ENCODE data around the gene MCM9.

Gene MCM9

DNA sequence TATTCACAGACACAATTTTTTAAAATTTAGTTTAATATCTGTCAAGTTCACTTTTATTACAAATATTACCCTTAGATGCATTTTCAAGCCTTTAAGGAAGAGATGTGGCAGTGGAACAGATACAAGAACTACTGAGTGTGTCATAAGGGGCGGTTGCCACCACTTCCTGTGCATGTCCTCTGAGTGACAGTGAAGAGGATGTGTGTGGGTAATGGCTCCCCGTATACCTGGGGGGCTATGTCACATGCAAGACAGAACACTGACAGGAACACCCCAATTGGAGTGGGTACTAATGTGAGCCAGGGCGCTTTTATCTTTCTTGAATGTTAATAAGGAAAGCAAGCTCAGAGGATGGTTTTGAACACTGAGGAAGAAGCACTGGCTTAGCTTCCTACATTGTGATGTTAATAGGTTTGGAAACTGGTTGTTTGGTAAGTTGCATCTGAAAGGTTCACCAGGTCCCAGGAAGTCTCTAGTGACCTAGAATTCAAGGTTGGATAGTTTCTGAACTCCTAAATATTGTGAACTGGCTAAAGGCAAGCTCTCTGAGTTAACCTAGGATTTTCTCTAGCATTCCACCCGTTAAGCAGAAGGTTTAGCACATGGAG lies 124.4 kb downstream of the MCM9 start:
- no peak overlapping the region for H3K4ac ChIP-seq (ENCODE audit: low read depth, low read length)
- H2BK5ac ChIP-seq (ENCODE audit: low read length), result no peak overlapping the region
- no peak overlapping the region for H3K18ac ChIP-seq (ENCODE audit: low read length)
- H3K9ac ChIP-seq (ENCODE audit: low read length), result no peak overlapping the region
- H3K27ac ChIP-seq (ENCODE audit: low read depth, low read length), result no peak overlapping the region
- H3K4me3 ChIP-seq (ENCODE audit: low read length), result no peak overlapping the region
- H3K79me2 ChIP-seq (ENCODE audit: control insufficient read depth, insufficient read depth, low read length), result no peaks in the 10 kb centered on the region
- no CpG with 5 or more reads among the region's 4 CpGs for WGBS (ENCODE audit: extremely low coverage, insufficient coverage, low lambda C conversion rate)
- DNase-seq, result no peak
- no peak overlapping the region for H4K5ac ChIP-seq (ENCODE audit: low read length)
- no peaks in the 10 kb centered on the region for H3K4me1 ChIP-seq (ENCODE audit: control insufficient read depth, low read depth, low read length)
- no peak overlapping the region for H3K56ac ChIP-seq (ENCODE audit: low read length)
- H3K36me3 ChIP-seq (ENCODE audit: control insufficient read depth, insufficient read depth, low read length), result no peaks in the 10 kb centered on the region
- H2BK120ac ChIP-seq (ENCODE audit: low read depth, low read length), result no peak overlapping the region
- no peak overlapping the region for H2BK15ac ChIP-seq (replicated peaks; ENCODE audit: low read depth)
- H4K8ac ChIP-seq (ENCODE audit: low read depth, low read length), result no peak overlapping the region
- no peak overlapping the region for H3K4me2 ChIP-seq (ENCODE audit: low read length)
- no peaks in the 10 kb centered on the region for H3K79me1 ChIP-seq (ENCODE audit: low read length)
- H3K23ac ChIP-seq (ENCODE audit: low read length), result no peak overlapping the region
- H3K27me3 ChIP-seq (ENCODE audit: insufficient read depth, low read length, poor library complexity), result no peaks in the 10 kb centered on the region
- no peak overlapping the region for H2AK5ac ChIP-seq (ENCODE audit: low read length)

DNA sequence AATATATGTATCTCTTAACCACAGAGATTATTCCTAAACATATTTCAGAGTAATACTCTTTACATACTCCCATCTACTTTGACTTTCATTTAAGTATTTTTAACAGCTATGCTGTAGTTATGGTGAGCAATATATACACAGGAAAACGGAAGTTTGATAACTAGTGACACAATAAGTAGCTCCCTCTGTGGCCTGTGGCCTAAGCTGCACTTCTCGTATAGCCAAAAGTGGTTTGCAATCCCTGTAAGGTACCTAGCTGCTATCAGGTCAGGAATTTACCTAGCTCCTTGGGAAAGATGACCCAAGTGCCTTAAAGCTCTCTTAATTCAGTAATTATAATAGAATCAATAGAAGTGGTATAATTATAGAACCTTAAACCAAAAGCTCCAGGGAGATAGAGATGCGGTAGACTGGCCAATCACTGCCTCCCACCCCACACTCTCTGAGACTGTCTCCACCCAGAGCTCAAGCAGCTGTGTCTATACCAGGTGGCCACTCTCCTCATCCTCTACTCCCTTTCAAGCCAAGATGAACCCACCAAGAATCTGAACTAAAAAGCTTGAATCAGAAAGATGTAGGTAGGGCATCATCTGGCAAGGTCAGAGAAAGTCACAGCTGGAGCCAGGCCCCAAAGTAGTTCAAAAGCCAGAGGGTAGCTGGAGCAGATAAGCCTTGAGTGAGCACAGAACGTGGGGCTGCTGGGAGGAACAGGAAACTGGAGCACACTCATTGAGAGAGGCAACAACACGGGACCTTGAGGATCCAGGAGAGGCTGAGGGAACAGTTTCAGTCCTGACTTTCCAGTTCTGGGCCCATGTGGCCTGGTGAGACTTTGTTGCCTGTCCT lies 125.9 kb downstream of the MCM9 start:
- H2AK5ac ChIP-seq (ENCODE audit: low read length), result no peak overlapping the region

DNA sequence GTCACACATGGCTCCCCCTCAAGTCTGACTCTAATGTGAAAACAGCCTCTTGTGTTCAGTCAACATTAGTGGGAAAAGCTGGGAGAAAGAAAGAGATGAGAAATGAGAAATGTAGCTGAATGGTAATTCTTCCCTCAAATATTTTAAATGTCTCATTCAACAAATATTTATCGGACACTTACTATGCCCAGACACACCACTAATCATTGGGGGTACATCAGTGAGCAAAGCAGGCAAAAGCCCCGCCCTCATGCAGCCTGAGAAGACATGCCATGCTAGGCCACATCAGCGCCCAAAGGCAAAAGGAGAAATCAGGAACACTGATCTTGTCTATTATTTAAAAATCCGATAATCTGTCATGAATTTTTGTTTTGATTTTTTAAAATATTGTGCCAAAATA lies 130.9 kb downstream of the MCM9 start:
- H3K4me1 ChIP-seq (ENCODE audit: control insufficient read depth, low read depth, low read length), result no peaks in the 10 kb centered on the region
- no peak for DNase-seq
- no peak overlapping the region for H2AK5ac ChIP-seq (ENCODE audit: low read length)
- no peaks in the 10 kb centered on the region for H3K79me2 ChIP-seq (ENCODE audit: control insufficient read depth, insufficient read depth, low read length)
- H3K27me3 ChIP-seq (ENCODE audit: insufficient read depth, low read length, poor library complexity), result no peaks in the 10 kb centered on the region
- H4K5ac ChIP-seq (ENCODE audit: low read length), result no peak overlapping the region
- no peak overlapping the region for H3K9ac ChIP-seq (ENCODE audit: low read length)
- no peak overlapping the region for H3K18ac ChIP-seq (ENCODE audit: low read length)
- no peak overlapping the region for H3K27ac ChIP-seq (ENCODE audit: low read depth, low read length)
- no peak overlapping the region for H2BK120ac ChIP-seq (ENCODE audit: low read depth, low read length)
- H4K8ac ChIP-seq (ENCODE audit: low read depth, low read length), result no peak overlapping the region
- H2BK5ac ChIP-seq (ENCODE audit: low read length), result no peak overlapping the region
- no peak overlapping the region for H3K4me2 ChIP-seq (ENCODE audit: low read length)
- H3K79me1 ChIP-seq (ENCODE audit: low read length), result no peaks in the 10 kb centered on the region
- H3K36me3 ChIP-seq (ENCODE audit: control insufficient read depth, insufficient read depth, low read length), result no peaks in the 10 kb centered on the region
- no peak overlapping the region for H3K4me3 ChIP-seq (ENCODE audit: low read length)
- H3K4ac ChIP-seq (ENCODE audit: low read depth, low read length), result no peak overlapping the region
- H2BK15ac ChIP-seq (replicated peaks; ENCODE audit: low read depth), result no peak overlapping the region
- no peak overlapping the region for H3K56ac ChIP-seq (ENCODE audit: low read length)
- H3K23ac ChIP-seq (ENCODE audit: low read length), result no peak overlapping the region
- no CpG with 5 or more reads among the region's 4 CpGs for whole genome bisulfite sequencing (ENCODE audit: extremely low coverage, insufficient coverage, low lambda C conversion rate)

More for the DNA sequence above, 125.9 kb downstream of the MCM9 start:
- no peaks in the 10 kb centered on the region for H3K36me3 ChIP-seq (ENCODE audit: control insufficient read depth, insufficient read depth, low read length)
- WGBS (ENCODE audit: extremely low coverage, insufficient coverage, low lambda C conversion rate), result no CpG with 5 or more reads among the region's 5 CpGs
- no peak overlapping the region for H3K4ac ChIP-seq (ENCODE audit: low read depth, low read length)
- no peak overlapping the region for H3K56ac ChIP-seq (ENCODE audit: low read length)
- no peak overlapping the region for H3K23ac ChIP-seq (ENCODE audit: low read length)
- no peaks in the 10 kb centered on the region for H3K27me3 ChIP-seq (ENCODE audit: insufficient read depth, low read length, poor library complexity)
- H2BK15ac ChIP-seq (replicated peaks; ENCODE audit: low read depth), result no peak overlapping the region
- no peak overlapping the region for H4K5ac ChIP-seq (ENCODE audit: low read length)
- no peak for DNase-seq
- H3K79me1 ChIP-seq (ENCODE audit: low read length), result no peaks in the 10 kb centered on the region
- no peak overlapping the region for H3K27ac ChIP-seq (ENCODE audit: low read depth, low read length)
- no peak overlapping the region for H3K4me3 ChIP-seq (ENCODE audit: low read length)
- H3K4me2 ChIP-seq (ENCODE audit: low read length), result no peak overlapping the region
- no peak overlapping the region for H4K8ac ChIP-seq (ENCODE audit: low read depth, low read length)
- H3K79me2 ChIP-seq (ENCODE audit: control insufficient read depth, insufficient read depth, low read length), result no peaks in the 10 kb centered on the region
- no peaks in the 10 kb centered on the region for H3K4me1 ChIP-seq (ENCODE audit: control insufficient read depth, low read depth, low read length)
- no peak overlapping the region for H3K9ac ChIP-seq (ENCODE audit: low read length)
- no peak overlapping the region for H2BK5ac ChIP-seq (ENCODE audit: low read length)
- H2BK120ac ChIP-seq (ENCODE audit: low read depth, low read length), result no peak overlapping the region
- no peak overlapping the region for H3K18ac ChIP-seq (ENCODE audit: low read length)

DNA sequence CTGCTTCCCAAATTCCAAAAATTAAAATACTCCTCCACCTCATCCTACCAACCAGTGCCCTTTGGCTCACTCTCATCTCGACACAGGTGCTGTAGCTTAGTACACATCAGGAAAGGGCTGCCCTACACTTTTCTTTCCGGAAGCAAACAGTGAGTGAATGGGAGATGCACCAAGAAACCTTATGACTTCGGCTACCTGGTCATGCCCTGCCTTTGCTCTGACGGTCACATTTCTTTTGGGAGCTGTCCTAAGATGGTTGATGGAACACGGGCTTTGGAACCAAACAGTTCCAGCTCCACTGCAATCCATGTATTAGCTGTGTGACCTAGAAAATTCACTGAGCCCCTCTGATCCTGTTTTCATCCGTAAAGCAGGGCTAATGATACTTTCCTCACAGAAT lies 133.7 kb downstream of the MCM9 start:
- no peak overlapping the region for H3K23ac ChIP-seq (ENCODE audit: low read length)
- no peak overlapping the region for H3K27ac ChIP-seq (ENCODE audit: low read depth, low read length)
- H2BK5ac ChIP-seq (ENCODE audit: low read length), result no peak overlapping the region
- no peak overlapping the region for H2AK5ac ChIP-seq (ENCODE audit: low read length)
- H2BK120ac ChIP-seq (ENCODE audit: low read depth, low read length), result no peak overlapping the region
- no peak overlapping the region for H3K18ac ChIP-seq (ENCODE audit: low read length)
- H3K4me1 ChIP-seq (ENCODE audit: control insufficient read depth, low read depth, low read length), result no peaks in the 10 kb centered on the region
- no peak overlapping the region for H4K5ac ChIP-seq (ENCODE audit: low read length)
- H3K9ac ChIP-seq (ENCODE audit: low read length), result no peak overlapping the region
- no peak overlapping the region for H2BK15ac ChIP-seq (replicated peaks; ENCODE audit: low read depth)
- H3K56ac ChIP-seq (ENCODE audit: low read length), result no peak overlapping the region
- H3K27me3 ChIP-seq (ENCODE audit: insufficient read depth, low read length, poor library complexity), result no peaks in the 10 kb centered on the region
- no peaks in the 10 kb centered on the region for H3K79me2 ChIP-seq (ENCODE audit: control insufficient read depth, insufficient read depth, low read length)
- no peaks in the 10 kb centered on the region for H3K79me1 ChIP-seq (ENCODE audit: low read length)
- no peak overlapping the region for H3K4me3 ChIP-seq (ENCODE audit: low read length)
- no peak for DNase-seq
- H3K4ac ChIP-seq (ENCODE audit: low read depth, low read length), result no peak overlapping the region
- H3K36me3 ChIP-seq (ENCODE audit: control insufficient read depth, insufficient read depth, low read length), result no peaks in the 10 kb centered on the region
- H3K4me2 ChIP-seq (ENCODE audit: low read length), result no peak overlapping the region
- no peak overlapping the region for H4K8ac ChIP-seq (ENCODE audit: low read depth, low read length)
- WGBS (ENCODE audit: extremely low coverage, insufficient coverage, low lambda C conversion rate), result no CpG with 5 or more reads among the region's 6 CpGs

DNA sequence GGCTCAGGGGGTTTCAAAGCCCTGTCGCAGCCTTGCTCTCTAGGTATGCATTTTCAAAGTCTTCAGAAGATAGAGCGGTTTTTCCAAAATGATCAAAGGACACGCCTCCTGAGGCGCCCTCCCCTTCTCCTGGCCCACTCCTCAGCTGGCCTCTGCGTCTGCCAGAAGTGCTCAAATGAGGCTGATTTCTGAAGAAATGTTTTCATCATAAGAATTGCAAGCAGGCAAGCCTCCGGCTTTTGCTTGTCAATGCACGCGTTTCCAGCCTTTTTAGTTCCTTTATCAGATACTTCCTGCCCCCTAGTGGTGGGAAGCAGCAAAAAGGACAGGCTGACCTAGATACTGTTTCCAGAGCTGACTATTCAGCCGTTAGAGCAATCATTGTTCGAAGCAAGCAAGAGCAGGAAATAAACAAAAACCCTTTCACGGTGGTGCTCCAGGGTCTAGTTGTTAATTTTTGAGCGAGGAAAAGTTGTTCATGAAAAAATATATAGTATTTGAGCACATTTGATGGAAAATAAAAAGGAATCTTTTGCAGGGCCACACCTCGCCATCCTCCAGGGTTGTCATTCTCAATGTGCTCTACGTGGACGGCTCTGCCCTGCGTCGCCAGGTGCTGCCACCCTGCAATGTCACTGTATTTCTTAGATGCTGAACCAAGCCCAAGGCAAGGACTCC lies 134.4 kb downstream of the MCM9 start:
- DNase-seq, result peak; percentile 91
- no peak overlapping the region for H4K8ac ChIP-seq (ENCODE audit: low read depth, low read length)
- H3K4me2 ChIP-seq (ENCODE audit: low read length), result no peak overlapping the region
- no peak overlapping the region for H2AK5ac ChIP-seq (ENCODE audit: low read length)
- H2BK5ac ChIP-seq (ENCODE audit: low read length), result no peak overlapping the region
- H3K4ac ChIP-seq (ENCODE audit: low read depth, low read length), result no peak overlapping the region
- peak overlapping the region; percentile 70 for H3K56ac ChIP-seq (ENCODE audit: low read length)
- H2BK120ac ChIP-seq (ENCODE audit: low read depth, low read length), result no peak overlapping the region
- peak overlapping the region; percentile 33 for H3K9ac ChIP-seq (ENCODE audit: low read length)
- H2BK15ac ChIP-seq (replicated peaks; ENCODE audit: low read depth), result no peak overlapping the region
- H3K36me3 ChIP-seq (ENCODE audit: control insufficient read depth, insufficient read depth, low read length), result no peaks in the 10 kb centered on the region
- H4K5ac ChIP-seq (ENCODE audit: low read length), result no peak overlapping the region
- no peak overlapping the region for H3K4me3 ChIP-seq (ENCODE audit: low read length)
- no peaks in the 10 kb centered on the region for H3K27me3 ChIP-seq (ENCODE audit: insufficient read depth, low read length, poor library complexity)
- no peaks in the 10 kb centered on the region for H3K79me2 ChIP-seq (ENCODE audit: control insufficient read depth, insufficient read depth, low read length)
- WGBS (ENCODE audit: extremely low coverage, insufficient coverage, low lambda C conversion rate), result no CpG with 5 or more reads among the region's 17 CpGs
- no peak overlapping the region for H3K27ac ChIP-seq (ENCODE audit: low read depth, low read length)
- no peaks in the 10 kb centered on the region for H3K79me1 ChIP-seq (ENCODE audit: low read length)
- H3K18ac ChIP-seq (ENCODE audit: low read length), result no peak overlapping the region
- H3K23ac ChIP-seq (ENCODE audit: low read length), result no peak overlapping the region
- H3K4me1 ChIP-seq (ENCODE audit: control insufficient read depth, low read depth, low read length), result no peaks in the 10 kb centered on the region

Measured in mesendoderm (in vitro differentiated cells).